Measurements from ENCODE around the gene OSBPL2. TPM values are rescaled to one million over a fixed set of nuclear protein-coding genes. Genes with fewer than 3 reads are reported as not detected.

The OSBPL2 gene
- polyA plus RNA-seq, 4 donors, result 19.9 to 36.9 (median 29.3) TPM

DNA sequence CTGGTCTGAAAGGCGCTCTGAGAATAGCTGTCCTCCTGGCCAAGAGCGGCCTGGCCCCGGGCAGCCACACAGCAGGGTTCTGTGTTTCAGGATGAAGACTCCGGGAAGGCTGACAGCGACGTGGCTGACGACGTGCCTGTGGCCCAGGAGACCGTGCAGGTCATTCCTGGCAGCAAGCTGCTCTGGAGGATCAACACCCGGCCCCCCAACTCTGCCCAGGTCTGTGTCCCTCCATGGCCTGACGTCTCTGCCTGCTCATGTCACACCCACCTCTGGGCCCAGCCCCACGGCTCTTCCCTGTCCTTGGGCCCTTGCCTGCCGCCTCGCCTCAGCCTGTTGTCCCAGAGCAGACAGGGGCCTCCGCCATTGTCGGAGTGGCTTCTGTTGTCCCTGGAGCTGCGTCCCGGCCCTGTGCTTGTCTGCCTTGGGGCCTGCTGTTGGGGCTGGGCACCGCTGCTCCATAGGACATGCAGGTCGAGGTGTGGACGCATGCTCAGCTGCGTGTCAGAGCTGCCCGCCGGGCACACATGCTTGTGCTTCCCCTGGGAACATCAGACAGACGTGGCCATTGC is 48.3 kb downstream of the OSBPL2 start:
- no peak for DNase-seq
- peaks cover 8 to 83% (median 22%) of the 10 kb centered on the region in 3 donors for H3K36me3 ChIP-seq (ENCODE audit: control insufficient read depth in 3 of 3, insufficient read depth in 2 of 3, low read depth in 1 of 3, low read length in 3 of 3)
- 89 to 95% (median 94%) methylated on average over 25 of the region's 25 CpGs for WGBS, 3 donors
- no peaks in the 10 kb centered on the region for H3K9me3 ChIP-seq (ENCODE audit: control insufficient read depth in 2 of 2, insufficient read depth in 1 of 2, low read depth in 1 of 2, low read length in 1 of 2)
- no peak for FAIRE-seq
- no peaks in the 10 kb centered on the region for H3K4me1 ChIP-seq (ENCODE audit: control insufficient read depth in 3 of 3, insufficient read depth in 2 of 3, low read depth in 1 of 3, low read length in 2 of 3)
- no peak overlapping the region for H3K27ac ChIP-seq (ENCODE audit: low read depth in 1 of 3, low read length in 2 of 3)
- H3K27me3 ChIP-seq (ENCODE audit: control insufficient read depth in 3 of 3, insufficient read depth in 3 of 3, low read length in 3 of 3), result no peaks in the 10 kb centered on the region
- H3K4me3 ChIP-seq (ENCODE audit: low read depth in 1 of 3, low read length in 3 of 3), result no peak overlapping the region

GRCh38 chr20:62287129-62287528 is 48.8 kb downstream of the OSBPL2 start:
- H3K27me3 ChIP-seq (ENCODE audit: control insufficient read depth in 3 of 3, insufficient read depth in 3 of 3, low read length in 3 of 3), result no peaks in the 10 kb centered on the region
- no peak for FAIRE-seq
- H3K9me3 ChIP-seq (ENCODE audit: control insufficient read depth in 2 of 2, insufficient read depth in 1 of 2, low read depth in 1 of 2, low read length in 1 of 2), result no peaks in the 10 kb centered on the region
- no peak for DNase-seq
- no peak overlapping the region for H3K4me3 ChIP-seq (ENCODE audit: low read depth in 1 of 3, low read length in 3 of 3)
- H3K36me3 ChIP-seq (ENCODE audit: control insufficient read depth in 3 of 3, insufficient read depth in 2 of 3, low read depth in 1 of 3, low read length in 3 of 3), result peaks cover 8 to 83% (median 21%) of the 10 kb centered on the region in 3 donors
- 81 to 91% (median 86%) methylated on average over 6 of the region's 6 CpGs for WGBS, 3 donors
- no peak overlapping the region for H3K27ac ChIP-seq (ENCODE audit: low read depth in 1 of 3, low read length in 2 of 3)
- no peaks in the 10 kb centered on the region for H3K4me1 ChIP-seq (ENCODE audit: control insufficient read depth in 3 of 3, insufficient read depth in 2 of 3, low read depth in 1 of 3, low read length in 2 of 3)

DNA sequence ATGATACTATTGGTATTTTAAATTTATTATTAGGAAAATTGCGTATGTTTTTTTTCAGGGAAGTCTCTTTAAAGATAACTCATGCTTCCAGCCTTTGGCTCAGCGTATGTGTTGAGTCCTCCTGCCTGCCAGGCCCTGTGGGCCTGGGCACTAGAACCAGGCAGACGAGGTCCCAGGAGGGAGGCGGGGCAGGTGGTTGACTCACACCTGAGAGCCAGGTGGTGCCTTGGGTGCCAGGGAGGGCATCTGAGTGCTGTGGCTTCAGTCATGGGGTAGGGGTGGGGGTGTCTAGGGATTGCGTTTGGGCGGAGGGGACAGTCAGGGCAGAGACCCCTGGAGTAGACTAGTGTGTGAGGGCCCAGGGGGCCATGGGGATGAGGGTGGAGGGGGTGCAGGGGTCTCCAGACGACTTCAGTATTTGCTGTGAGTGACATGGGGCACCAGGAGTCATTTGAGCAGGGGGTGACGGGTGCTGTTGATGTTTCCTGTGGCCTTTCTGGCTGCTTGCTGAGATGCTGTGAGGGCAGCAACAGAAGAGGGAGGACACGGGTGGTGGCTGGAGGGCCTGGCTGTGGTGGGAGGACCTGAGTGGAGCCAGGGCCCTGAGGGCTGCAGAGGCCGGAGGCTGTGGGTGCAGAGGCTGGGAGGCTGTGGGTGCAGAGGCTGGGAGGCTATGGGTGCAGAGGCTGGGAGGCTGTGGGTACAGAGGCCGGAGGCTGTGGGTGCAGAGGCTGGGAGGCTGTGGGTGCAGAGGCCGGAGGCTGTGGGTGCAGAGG is 49.6 kb downstream of the OSBPL2 start:
- H3K4me3 ChIP-seq (ENCODE audit: low read depth in 1 of 3, low read length in 3 of 3), result no peak overlapping the region
- DNase-seq (no peak), FAIRE-seq (no peak)
- no peaks in the 10 kb centered on the region for H3K27me3 ChIP-seq (ENCODE audit: control insufficient read depth in 3 of 3, insufficient read depth in 3 of 3, low read length in 3 of 3)
- H3K36me3 ChIP-seq (ENCODE audit: control insufficient read depth in 3 of 3, insufficient read depth in 2 of 3, low read depth in 1 of 3, low read length in 3 of 3), result peaks cover 8 to 78% (median 23%) of the 10 kb centered on the region in 3 donors
- 86 to 93% (median 91%) methylated on average over 11 to 12 of the region's 12 CpGs for WGBS, 3 donors
- no peak overlapping the region for H3K27ac ChIP-seq (ENCODE audit: low read depth in 1 of 3, low read length in 2 of 3)
- H3K9me3 ChIP-seq (ENCODE audit: control insufficient read depth in 2 of 2, insufficient read depth in 1 of 2, low read depth in 1 of 2, low read length in 1 of 2), result no peaks in the 10 kb centered on the region
- H3K4me1 ChIP-seq (ENCODE audit: control insufficient read depth in 3 of 3, insufficient read depth in 2 of 3, low read depth in 1 of 3, low read length in 2 of 3), result no peaks in the 10 kb centered on the region

- H3K27me3 ChIP-seq (ENCODE audit: control insufficient read depth in 3 of 3, insufficient read depth in 3 of 3, low read length in 3 of 3), result no peaks in the 10 kb centered on the region
- H3K9me3 ChIP-seq (ENCODE audit: control insufficient read depth in 2 of 2, insufficient read depth in 1 of 2, low read depth in 1 of 2, low read length in 1 of 2), result no peaks in the 10 kb centered on the region
- 85 to 91% (median 87%) methylated on average over 15 of the region's 15 CpGs for WGBS, 3 donors
- FAIRE-seq, result no peak
- H3K4me1 ChIP-seq (ENCODE audit: control insufficient read depth in 3 of 3, insufficient read depth in 2 of 3, low read depth in 1 of 3, low read length in 2 of 3), result no peaks in the 10 kb centered on the region
- no peak for DNase-seq
- H3K27ac ChIP-seq (ENCODE audit: low read depth in 1 of 3, low read length in 2 of 3), result no peak overlapping the region
- peaks cover 8 to 76% (median 20%) of the 10 kb centered on the region in 3 donors for H3K36me3 ChIP-seq (ENCODE audit: control insufficient read depth in 3 of 3, insufficient read depth in 2 of 3, low read depth in 1 of 3, low read length in 3 of 3)
- H3K4me3 ChIP-seq (ENCODE audit: low read depth in 1 of 3, low read length in 3 of 3), result no peak overlapping the region
Measured at GRCh38 chr20:62288535-62289105, 50.3 kb downstream of the OSBPL2 start.

DNA sequence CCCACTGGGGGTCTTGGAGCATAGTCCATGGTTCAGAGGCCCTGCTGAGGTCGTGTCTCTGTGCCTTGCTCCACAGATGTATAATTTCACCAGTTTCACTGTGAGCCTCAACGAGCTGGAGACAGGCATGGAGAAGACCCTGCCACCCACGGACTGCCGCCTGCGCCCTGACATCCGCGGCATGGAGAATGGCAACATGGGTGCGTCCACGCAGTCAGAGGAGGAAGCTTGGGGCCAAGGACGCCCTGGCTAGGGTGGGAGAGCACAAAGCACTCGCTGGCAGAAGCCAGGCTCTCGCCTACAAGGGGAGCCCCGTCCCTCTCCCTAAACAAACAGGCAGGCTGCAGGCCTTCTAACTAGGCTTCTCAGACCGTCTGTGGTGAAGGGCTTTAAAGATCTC is 50.8 kb downstream of the OSBPL2 start:
- FAIRE-seq, result no peak
- Histone ChIP-seq H3K9me3 (ENCODE audit: control insufficient read depth in 2 of 2, insufficient read depth in 1 of 2, low read depth in 1 of 2, low read length in 1 of 2) (no peaks in the 10 kb centered on the region), H3K4me1 (ENCODE audit: control insufficient read depth in 3 of 3, insufficient read depth in 2 of 3, low read depth in 1 of 3, low read length in 2 of 3) (no peaks in the 10 kb centered on the region), H3K27me3 (ENCODE audit: control insufficient read depth in 3 of 3, insufficient read depth in 3 of 3, low read length in 3 of 3) (no peaks in the 10 kb centered on the region), H3K27ac (ENCODE audit: low read depth in 1 of 3, low read length in 2 of 3) (no peak overlapping the region), H3K4me3 (ENCODE audit: low read depth in 1 of 3, low read length in 3 of 3) (no peak overlapping the region), H3K36me3 (ENCODE audit: control insufficient read depth in 3 of 3, insufficient read depth in 2 of 3, low read depth in 1 of 3, low read length in 3 of 3) (peaks cover 8 to 75% (median 21%) of the 10 kb centered on the region in 3 donors)
- no peak for DNase-seq
- 81 to 89% (median 85%) methylated on average over 14 of the region's 14 CpGs for WGBS, 3 donors

- Histone ChIP-seq H3K9me3 (ENCODE audit: control insufficient read depth in 2 of 2, insufficient read depth in 1 of 2, low read depth in 1 of 2, low read length in 1 of 2) (no peaks in the 10 kb centered on the region), H3K27me3 (ENCODE audit: control insufficient read depth in 3 of 3, insufficient read depth in 3 of 3, low read length in 3 of 3) (no peaks in the 10 kb centered on the region), H3K36me3 (ENCODE audit: control insufficient read depth in 3 of 3, insufficient read depth in 2 of 3, low read depth in 1 of 3, low read length in 3 of 3) (peaks cover 8 to 74% (median 22%) of the 10 kb centered on the region in 3 donors), H3K4me3 (ENCODE audit: low read depth in 1 of 3, low read length in 3 of 3) (no peak overlapping the region), H3K27ac (ENCODE audit: low read depth in 1 of 3, low read length in 2 of 3) (no peak overlapping the region), H3K4me1 (ENCODE audit: control insufficient read depth in 3 of 3, insufficient read depth in 2 of 3, low read depth in 1 of 3, low read length in 2 of 3) (no peaks in the 10 kb centered on the region)
- 92 to 96% (median 94%) methylated on average over 8 of the region's 8 CpGs for WGBS, 3 donors
- no peak for FAIRE-seq
- no peak for DNase-seq
Measured at GRCh38 chr20:62289898-62290297, 51.6 kb downstream of the OSBPL2 start.

DNA sequence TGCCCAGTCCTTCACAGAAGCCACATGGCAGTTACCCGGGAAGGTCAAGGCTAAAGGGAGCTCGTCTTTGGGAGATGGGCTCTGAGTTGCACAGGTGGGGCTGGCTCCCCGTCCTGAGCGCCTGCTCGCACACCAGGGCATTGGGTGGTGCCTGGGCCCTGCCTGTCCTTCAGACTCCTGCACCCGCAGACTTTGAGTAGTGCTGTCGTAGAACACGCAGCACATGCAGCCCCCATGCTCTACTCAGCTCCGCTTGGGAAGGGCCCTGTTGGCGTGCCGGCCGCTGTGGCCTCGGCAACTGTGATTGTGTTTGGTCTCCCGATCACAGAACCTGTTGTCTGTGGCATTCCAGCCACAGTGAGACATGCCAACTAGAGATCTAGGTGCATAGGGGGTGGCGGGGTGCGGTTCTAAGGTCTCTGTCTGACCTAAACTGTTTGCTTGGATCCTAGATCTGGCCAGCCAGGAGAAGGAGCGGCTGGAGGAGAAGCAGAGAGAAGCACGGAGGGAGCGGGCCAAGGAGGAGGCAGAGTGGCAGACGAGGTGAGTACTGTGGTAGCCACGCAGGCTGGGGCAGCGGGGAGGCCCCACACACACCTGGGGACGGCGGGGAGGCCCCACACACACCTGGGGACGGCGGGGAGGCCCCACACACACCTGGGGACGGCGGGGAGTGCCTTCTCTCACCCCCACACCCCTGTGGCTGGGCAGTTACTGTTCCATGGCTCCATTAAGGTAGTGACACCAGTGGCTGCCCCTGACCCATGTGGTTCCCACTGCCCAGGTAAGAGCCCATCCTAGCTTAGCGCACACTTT is 53.1 kb downstream of the OSBPL2 start:
- FAIRE-seq, result no peak
- peaks cover 2 to 76% (median 22%) of the 10 kb centered on the region in 3 donors for H3K36me3 ChIP-seq (ENCODE audit: control insufficient read depth in 3 of 3, insufficient read depth in 2 of 3, low read depth in 1 of 3, low read length in 3 of 3)
- no peaks in the 10 kb centered on the region for H3K27me3 ChIP-seq (ENCODE audit: control insufficient read depth in 3 of 3, insufficient read depth in 3 of 3, low read length in 3 of 3)
- H3K4me1 ChIP-seq (ENCODE audit: control insufficient read depth in 3 of 3, insufficient read depth in 2 of 3, low read depth in 1 of 3, low read length in 2 of 3), result no peaks in the 10 kb centered on the region
- no peak for DNase-seq
- 94 to 96% (median 95%) methylated on average over 27 to 29 of the region's 29 CpGs for WGBS, 3 donors
- H3K4me3 ChIP-seq (ENCODE audit: low read depth in 1 of 3, low read length in 3 of 3), result no peak overlapping the region
- no peaks in the 10 kb centered on the region for H3K9me3 ChIP-seq (ENCODE audit: control insufficient read depth in 2 of 2, insufficient read depth in 1 of 2, low read depth in 1 of 2, low read length in 1 of 2)
- H3K27ac ChIP-seq (ENCODE audit: low read depth in 1 of 3, low read length in 2 of 3), result no peak overlapping the region

- FAIRE-seq (no peak), DNase-seq (no peak)
- Histone ChIP-seq H3K4me3 (ENCODE audit: low read depth in 1 of 3, low read length in 3 of 3) (no peak overlapping the region), H3K27ac (ENCODE audit: low read depth in 1 of 3, low read length in 2 of 3) (no peak overlapping the region), H3K27me3 (ENCODE audit: control insufficient read depth in 3 of 3, insufficient read depth in 3 of 3, low read length in 3 of 3) (no peaks in the 10 kb centered on the region), H3K9me3 (ENCODE audit: control insufficient read depth in 2 of 2, insufficient read depth in 1 of 2, low read depth in 1 of 2, low read length in 1 of 2) (no peaks in the 10 kb centered on the region), H3K36me3 (ENCODE audit: control insufficient read depth in 3 of 3, insufficient read depth in 2 of 3, low read depth in 1 of 3, low read length in 3 of 3) (peaks cover 6 to 78% (median 24%) of the 10 kb centered on the region in 3 donors), H3K4me1 (ENCODE audit: control insufficient read depth in 3 of 3, insufficient read depth in 2 of 3, low read depth in 1 of 3, low read length in 2 of 3) (no peaks in the 10 kb centered on the region)
- WGBS, 3 donors, result 85 to 88% (median 86%) methylated on average over 11 of the region's 11 CpGs
Measured at GRCh38 chr20:62292108-62292507, 53.8 kb downstream of the OSBPL2 start.
